HCT116 (cell line): ENCODE results near the gene CLSTN1. TPM values are rescaled to one million over a fixed set of nuclear protein-coding genes. Genes with fewer than 3 reads are reported as not detected.

Experiments
- ATAC-seq: fragments of 200-7000 bp; cut with Tn5 transposase; 2 replicates; pipeline ENCODE4 v1.9.1; 2020; ENCODE audit warnings: mild to moderate bottlenecking, moderate library complexity
- BruUV-seq: library from RNA; stranded (reverse); fragments of 400-500 nt; replicated peaks from 2 replicates; lab custom pipeline; 2021; lab: Mats Ljungman, UMichigan
- CTCF ChIA-PET: fragments of 300-600 bp; sonication (Branson Sonifier 250); formaldehyde crosslinking; loops from one replicate; lab custom pipeline; 2021; ENCODE audit warnings: antibody characterized with exemption; lab: Charles Lee
- POLR2A ChIA-PET: fragments of 300-600, 350-600 bp; sonication (Branson Sonifier 250); formaldehyde crosslinking; loops from one replicate; lab custom pipeline; 2021; ENCODE audit warnings: antibody characterized with exemption; lab: Charles Lee
- RAD21 ChIA-PET, 2 experiments: fragments of 300-600 bp; sonication (Branson Sonifier 250); formaldehyde crosslinking; loops; one replicate each; lab custom pipeline; 2023; ENCODE audit warnings: low total read pairs in 2 of 2; ENCODE audit not compliant: uncharacterized antibody in 2 of 2, unreplicated experiment in 2 of 2, low non-redundant PET in 1 of 2; lab: Charles Lee
- DNase-seq: peaks from one replicate; pipeline ENCODE4 v3.0.0-alpha.2; 2010; ENCODE audit warnings: low read depth, low spot score
- H2AFZ ChIP-seq: fragments of 200-600 bp; shearing (Covaris generic), sonication (generic); 2 replicates; pipeline ENCODE4 v1.6.1; 2017; ENCODE audit warnings: low read depth, mixed run types, mixed read lengths, antibody characterized with exemption, low read length; ENCODE audit not compliant: poor library complexity, severe bottlenecking
- H3K27ac ChIP-seq: 2 replicates; pipeline ENCODE4 v1.5.1; 2012; ENCODE audit warnings: low read depth, low read length
- H3K27me3 ChIP-seq: fragments of 200-600 bp; sonication (generic); 2 replicates; pipeline ENCODE4 v1.6.1; 2016; ENCODE audit warnings: mixed run types, low read length, mixed read lengths; ENCODE audit not compliant: insufficient read depth
- H3K36me3 ChIP-seq, 2 experiments: fragments of 200-500 bp in 1 of 2; fragments of 200-600 bp in 1 of 2; sonication (Bioruptor generic) in 1 of 2; sonication (generic) in 1 of 2; 2 replicates each; pipeline versions ENCODE4 v1.5.1 to v1.6.1; 2014 to 2016; ENCODE audit warnings: low read length in 2 of 2, inconsistent platforms in 1 of 2, mixed read lengths in 1 of 2, mixed run types in 1 of 2; ENCODE audit not compliant: insufficient read depth in 2 of 2, control insufficient read depth in 1 of 2
- H3K4me1 ChIP-seq, 2 experiments: fragments of 200-600 bp in 1 of 2; sonication (generic) in 1 of 2; 2 replicates each; pipeline versions ENCODE4 v1.5.1 to v1.6.1; 2012 to 2017; ENCODE audit warnings: low read length in 2 of 2, inconsistent platforms in 1 of 2, mild to moderate bottlenecking in 1 of 2, mixed read lengths in 1 of 2, mixed run types in 1 of 2, moderate library complexity in 1 of 2; ENCODE audit not compliant: insufficient read depth in 2 of 2, control insufficient read depth in 1 of 2
- H3K4me2 ChIP-seq: fragments of 200-600 bp; sonication (generic); 2 replicates; pipeline ENCODE4 v1.6.1; 2017; ENCODE audit warnings: mixed run types, low read length, mixed read lengths
- H3K4me3 ChIP-seq, 2 experiments: fragments of 200-600 bp in 1 of 2; sonication (generic) in 1 of 2; replicated peaks in 1 of 2; 2 replicates each; pipeline ENCODE4 v1.5.1; 2011 to 2016; ENCODE audit warnings: low read length in 2 of 2, control low read depth in 1 of 2, low read depth in 1 of 2, mild to moderate bottlenecking in 1 of 2, mixed read lengths in 1 of 2, mixed run types in 1 of 2
- H3K79me2 ChIP-seq: fragments of 200-600 bp; sonication (generic); 2 replicates; pipeline ENCODE4 v1.6.1; 2017; ENCODE audit warnings: mild to moderate bottlenecking, mixed run types, low read length, moderate library complexity, mixed read lengths; ENCODE audit not compliant: insufficient read depth
- H3K9ac ChIP-seq: fragments of 200-600 bp; sonication (generic); 2 replicates; pipeline ENCODE4 v1.6.1; 2016; ENCODE audit warnings: low read length, mixed read lengths
- H3K9me2 ChIP-seq: fragments of 200-600 bp; sonication (generic), shearing (Covaris generic); 2 replicates; pipeline ENCODE4 v1.6.1; 2017; ENCODE audit warnings: mixed run types, mild to moderate bottlenecking, moderate library complexity; ENCODE audit not compliant: insufficient read depth
- H3K9me3 ChIP-seq, 2 experiments: fragments of 200-500 bp in 1 of 2; fragments of 200-600 bp in 1 of 2; sonication (Bioruptor generic) in 1 of 2; sonication (generic) in 1 of 2; 2 replicates each; pipeline ENCODE4 v1.6.1; 2014 to 2017; ENCODE audit warnings: low read length in 2 of 2, mixed read lengths in 2 of 2, inconsistent platforms in 1 of 2, low read depth in 1 of 2, mild to moderate bottlenecking in 1 of 2, mixed run types in 1 of 2, moderate library complexity in 1 of 2; ENCODE audit not compliant: control insufficient read depth in 1 of 2, insufficient read depth in 1 of 2
- H4K20me1 ChIP-seq: fragments of 200-600 bp; sonication (generic), shearing (Covaris generic); 2 replicates; pipeline ENCODE4 v1.6.1; 2017; ENCODE audit warnings: mixed run types, mild to moderate bottlenecking, moderate library complexity; ENCODE audit not compliant: insufficient read depth
- EZH2 ChIP-seq: fragments of 200-600 bp; sonication (generic); IDR thresholded peaks from 2 replicates; pipeline ENCODE4 v1.6.1; 2017; ENCODE audit warnings: antibody characterized with exemption, mixed run types
- FOSL1 ChIP-seq: IDR thresholded peaks from 2 replicates; pipeline ENCODE4 v1.6.1; 2012; ENCODE audit warnings: low read depth
- SP1 ChIP-seq: IDR thresholded peaks from 2 replicates; pipeline ENCODE4 v1.6.1; 2012; ENCODE audit warnings: low read depth
- SRF ChIP-seq: IDR thresholded peaks from 2 replicates; pipeline ENCODE4 v1.6.1; 2012; ENCODE audit warnings: low read depth
- TCF7L2 ChIP-seq: IDR thresholded peaks from 2 replicates; pipeline ENCODE4 v1.7.0; 2011; ENCODE audit warnings: borderline replicate concordance, inconsistent platforms; ENCODE audit not compliant: insufficient read depth, insufficient read length; ENCODE audit errors: extremely low read depth
- intact Hi-C: fragments of 100-400 bp; cut with micrococcal nuclease; formaldehyde crosslinking; loops from 2 replicates; pipeline ENCODE4 v1.10.0; 2022
- total RNA-seq: library from RNA; stranded (reverse); gene quantifications from one replicate; pipeline ENCODE4 v1.2.1, GENCODE V29; 2021; ENCODE audit not compliant: unreplicated experiment
- TF ChIP-seq, protein P1 (sequence below): IDR thresholded peaks from 2 replicates; pipeline ENCODE4 v1.6.1; 2011; ENCODE audit warnings: mild to moderate bottlenecking, low read length, moderate library complexity; ENCODE audit not compliant: insufficient replicate concordance; ENCODE audit errors: extremely low read depth
- TF ChIP-seq, protein P2 (sequence below): IDR thresholded peaks from 2 replicates; pipeline ENCODE4 v1.6.1; 2012
- TF ChIP-seq, protein P3 (sequence below): IDR thresholded peaks from 2 replicates; pipeline ENCODE4 v1.6.1; 2012

The CLSTN1 gene
- total RNA-seq, 1 experiment from 2014 or later: 113 TPM

DNA sequence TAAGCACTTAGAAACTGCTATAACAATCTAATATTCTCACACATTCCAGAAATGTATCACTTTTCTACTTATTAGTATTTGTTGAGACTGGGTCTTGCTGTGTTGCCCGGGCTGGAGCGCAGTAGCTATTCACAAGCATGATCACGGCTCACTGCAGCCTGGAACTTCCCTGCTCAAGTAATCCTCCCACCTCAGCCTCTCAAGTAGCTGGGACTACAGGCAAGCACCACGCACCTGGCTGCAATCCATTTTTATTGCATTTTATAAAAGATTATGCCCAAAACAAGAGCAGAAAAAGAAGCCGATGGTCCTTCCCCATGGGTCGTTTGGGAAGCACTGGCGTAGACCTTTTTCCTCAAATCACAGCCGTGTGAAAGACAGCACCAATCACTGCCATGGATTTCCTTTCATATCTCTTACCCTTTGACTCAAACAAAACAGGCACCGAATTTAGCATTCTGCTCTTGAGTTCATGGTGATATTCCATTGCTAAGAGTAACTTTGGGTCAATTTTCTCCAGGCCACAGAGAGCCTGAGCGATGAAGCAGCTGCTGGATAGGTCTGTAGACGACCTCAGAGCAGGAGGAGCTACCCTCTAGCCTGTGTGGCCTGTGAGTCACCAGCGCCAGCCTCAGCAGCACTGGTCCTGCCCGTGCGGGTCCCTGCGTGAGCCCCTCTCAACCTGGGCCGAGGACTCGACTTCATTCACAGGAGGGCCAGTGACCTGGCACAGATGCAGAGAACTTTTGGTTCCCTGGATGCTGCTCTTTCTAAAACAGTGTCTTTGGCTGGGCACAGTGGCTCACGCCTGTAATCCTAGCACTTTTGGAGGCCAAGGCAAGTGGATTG, 91.4 kb downstream of the CLSTN1 start:
- Histone ChIP-seq H3K9me3 (no peaks in the 10 kb centered on the region), H4K20me1 (no peaks in the 10 kb centered on the region), H3K9ac (no peak overlapping the region), H3K4me1 (no peaks in the 10 kb centered on the region), H3K4me3 (no peak overlapping the region), H3K9me2 (no peaks in the 10 kb centered on the region), H3K27ac (no peak overlapping the region), H3K4me2 (no peak overlapping the region), H3K27me3 (no peaks in the 10 kb centered on the region), H2AFZ (no peak overlapping the region), H3K36me3 (peaks cover 43 to 60% of the 10 kb centered on the region in 2 experiments), H3K79me2 (no peaks in the 10 kb centered on the region)
- DNase-seq (no peak), ATAC-seq (no peak)
- ChIA-PET POLR2A (no interaction called here), CTCF (no interaction called here), RAD21 (no interaction called here)
- TF ChIP-seq SRF (no peak), TCF7L2 (no peak), SP1 (no peak), EZH2 (no peak), FOSL1 (no peak)
- TF ChIP-seq, protein P1, sequence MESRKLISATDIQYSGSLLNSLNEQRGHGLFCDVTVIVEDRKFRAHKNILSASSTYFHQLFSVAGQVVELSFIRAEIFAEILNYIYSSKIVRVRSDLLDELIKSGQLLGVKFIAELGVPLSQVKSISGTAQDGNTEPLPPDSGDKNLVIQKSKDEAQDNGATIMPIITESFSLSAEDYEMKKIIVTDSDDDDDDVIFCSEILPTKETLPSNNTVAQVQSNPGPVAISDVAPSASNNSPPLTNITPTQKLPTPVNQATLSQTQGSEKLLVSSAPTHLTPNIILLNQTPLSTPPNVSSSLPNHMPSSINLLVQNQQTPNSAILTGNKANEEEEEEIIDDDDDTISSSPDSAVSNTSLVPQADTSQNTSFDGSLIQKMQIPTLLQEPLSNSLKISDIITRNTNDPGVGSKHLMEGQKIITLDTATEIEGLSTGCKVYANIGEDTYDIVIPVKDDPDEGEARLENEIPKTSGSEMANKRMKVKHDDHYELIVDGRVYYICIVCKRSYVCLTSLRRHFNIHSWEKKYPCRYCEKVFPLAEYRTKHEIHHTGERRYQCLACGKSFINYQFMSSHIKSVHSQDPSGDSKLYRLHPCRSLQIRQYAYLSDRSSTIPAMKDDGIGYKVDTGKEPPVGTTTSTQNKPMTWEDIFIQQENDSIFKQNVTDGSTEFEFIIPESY: no peak
- TF ChIP-seq, protein P2, sequence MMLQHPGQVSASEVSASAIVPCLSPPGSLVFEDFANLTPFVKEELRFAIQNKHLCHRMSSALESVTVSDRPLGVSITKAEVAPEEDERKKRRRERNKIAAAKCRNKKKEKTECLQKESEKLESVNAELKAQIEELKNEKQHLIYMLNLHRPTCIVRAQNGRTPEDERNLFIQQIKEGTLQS: no peak
- TF ChIP-seq, protein P3, sequence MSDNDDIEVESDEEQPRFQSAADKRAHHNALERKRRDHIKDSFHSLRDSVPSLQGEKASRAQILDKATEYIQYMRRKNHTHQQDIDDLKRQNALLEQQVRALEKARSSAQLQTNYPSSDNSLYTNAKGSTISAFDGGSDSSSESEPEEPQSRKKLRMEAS: no peak
- BruUV-seq: no TSS peak
- intact Hi-C loops: no loop called here
